Tibial nerve (tissue), 3 donors: Measurements from ENCODE around the gene VDR.

Experiments
- CTCF ChIP-seq, 5 experiments: fragments of 200-600 bp in 3 of 5; fragments of 450-650 bp in 2 of 5; sonication (generic) in 3 of 5; IDR thresholded peaks; one replicate each; pipeline ENCODE4 v1.5.1; 2016 to 2019; ENCODE audit warnings: antibody characterized with exemption in 5 of 5, mild to moderate bottlenecking in 3 of 5, moderate library complexity in 2 of 5
- POLR2A ChIP-seq, 2 donors: fragments of 450-650 bp; IDR thresholded peaks; one replicate each; pipeline ENCODE4 v1.6.1; 2017; ENCODE audit warnings: antibody characterized with exemption in 2 of 2, mild to moderate bottlenecking in 2 of 2, moderate library complexity in 2 of 2

DNA sequence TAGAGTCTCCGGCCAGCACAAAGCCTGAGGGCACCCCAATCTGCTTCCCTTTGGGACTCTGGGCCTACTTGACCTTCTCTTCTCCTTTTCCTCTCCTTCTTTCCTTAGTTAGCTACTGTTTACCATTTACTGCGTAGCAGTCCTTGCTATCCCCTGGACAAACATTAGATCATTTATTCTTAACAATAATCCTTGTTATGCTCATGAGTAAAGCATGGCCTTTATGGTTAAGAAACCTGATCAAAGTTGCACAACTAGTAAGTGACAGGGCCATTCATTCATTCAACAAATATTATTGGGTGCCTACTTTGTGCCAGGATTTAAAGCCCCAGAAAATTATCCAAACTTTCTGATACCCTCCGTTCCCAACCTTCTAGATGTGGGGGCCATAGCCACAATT, 81.9 kb downstream of the VDR start:
- TF ChIP-seq CTCF (IDR thresholded peaks at IDR 0.05) (no peak), POLR2A (IDR thresholded peaks at IDR 0.05) (no peak)
